WTC11 (cell line): Measurements from ENCODE around the gene ADAMTS2. TPM values are rescaled to one million over a fixed set of nuclear protein-coding genes. Genes with fewer than 3 reads are reported as not detected.

Source experiments
- ATAC-seq: fragments of 200-7000 bp; cut with Tn5 transposase; 2 replicates; pipeline ENCODE4 v1.10.0; 2021; ENCODE audit warnings: mild to moderate bottlenecking, moderate library complexity
- CTCF ChIA-PET: fragments of 300-600 bp; sonication (Branson Sonifier 250); formaldehyde crosslinking; loops from one replicate; lab custom pipeline; 2021; ENCODE audit warnings: antibody characterized with exemption; lab: Charles Lee
- POLR2A ChIA-PET: fragments of 350-600 bp; sonication (Branson Sonifier 250); formaldehyde crosslinking; loops from one replicate; lab custom pipeline; 2021; ENCODE audit warnings: antibody characterized with exemption; lab: Charles Lee
- DNase-seq: peaks from one replicate; pipeline ENCODE4 v3.0.0; 2021; ENCODE audit warnings: low spot score
- H3K27ac Mint-ChIP-seq: 2 replicates; pipeline ENCODE4 v1.8.0; 2021; ENCODE audit warnings: mixed read lengths
- H3K27me3 Mint-ChIP-seq: 2 replicates; pipeline ENCODE4 v1.8.0; 2021; ENCODE audit warnings: low read depth, mild to moderate bottlenecking, moderate library complexity, mixed read lengths
- H3K36me3 Mint-ChIP-seq: 2 replicates; pipeline ENCODE4 v1.8.0; 2021; ENCODE audit warnings: mixed read lengths
- H3K4me1 Mint-ChIP-seq: 2 replicates; pipeline ENCODE4 v1.8.0; 2022; ENCODE audit warnings: mixed read lengths
- H3K4me3 Mint-ChIP-seq: 2 replicates; pipeline ENCODE4 v1.8.0; 2021; ENCODE audit warnings: mild to moderate bottlenecking, moderate library complexity, mixed read lengths
- H3K9me3 Mint-ChIP-seq: 2 replicates; pipeline ENCODE4 v1.8.0; 2021; ENCODE audit warnings: mixed read lengths
- CBFB ChIP-seq: sonication (generic); formaldehyde crosslinking; IDR thresholded peaks from 2 replicates; pipeline ENCODE4 v1.8.1; 2022; ENCODE audit warnings: mild to moderate bottlenecking, low read depth, missing genetic modification reagents
- ESRRA ChIP-seq: sonication (generic); formaldehyde crosslinking; IDR thresholded peaks from 2 replicates; pipeline ENCODE4 v1.8.1; 2022; ENCODE audit warnings: mild to moderate bottlenecking, missing genetic modification reagents, borderline replicate concordance
- ETV6 ChIP-seq: sonication (generic); formaldehyde crosslinking; IDR thresholded peaks from 2 replicates; pipeline ENCODE4 v1.8.1; 2022; ENCODE audit warnings: mild to moderate bottlenecking, missing genetic modification reagents
- FOXK1 ChIP-seq: sonication (generic); formaldehyde crosslinking; IDR thresholded peaks from 2 replicates; pipeline ENCODE4 v1.8.0; 2022; ENCODE audit warnings: mild to moderate bottlenecking, moderate library complexity, missing genetic modification reagents
- FOXP1 ChIP-seq: sonication (generic); formaldehyde crosslinking; IDR thresholded peaks from 2 replicates; pipeline ENCODE4 v1.8.0; 2022; ENCODE audit warnings: missing genetic modification reagents, mild to moderate bottlenecking, moderate library complexity, borderline replicate concordance
- GABPB1 ChIP-seq: sonication (generic); formaldehyde crosslinking; IDR thresholded peaks from 2 replicates; pipeline ENCODE4 v1.8.1; 2023; ENCODE audit warnings: mild to moderate bottlenecking, missing genetic modification reagents
- GTF2I ChIP-seq: fragments of 250-450 bp; sonication (Bioruptor Pico); conservative IDR thresholded peaks from 2 replicates; pipeline ENCODE4 v1.4.0; 2021; ENCODE audit warnings: mild to moderate bottlenecking
- MYBL2 ChIP-seq: sonication (generic); formaldehyde crosslinking; IDR thresholded peaks from 2 replicates; pipeline ENCODE4 v1.8.1; 2023; ENCODE audit warnings: mild to moderate bottlenecking, moderate library complexity, missing genetic modification reagents
- NFYB ChIP-seq: sonication (generic); formaldehyde crosslinking; conservative IDR thresholded peaks from 2 replicates; pipeline ENCODE4 v1.8.0; 2022; ENCODE audit warnings: low read depth, missing genetic modification reagents
- SMAD3 ChIP-seq: sonication (generic); formaldehyde crosslinking; IDR thresholded peaks from 2 replicates; pipeline ENCODE4 v1.8.0; 2022; ENCODE audit warnings: missing genetic modification reagents, mild to moderate bottlenecking, borderline replicate concordance
- TCF7 ChIP-seq: sonication (generic); formaldehyde crosslinking; IDR thresholded peaks from 2 replicates; pipeline ENCODE4 v1.8.0; 2022; ENCODE audit warnings: mild to moderate bottlenecking, low read depth, missing genetic modification reagents, moderate library complexity
- ZNF317 ChIP-seq: sonication (generic); formaldehyde crosslinking; IDR thresholded peaks from 2 replicates; pipeline ENCODE4 v1.8.1; 2023; ENCODE audit warnings: low read depth, mild to moderate bottlenecking, moderate library complexity, missing genetic modification reagents, borderline replicate concordance
- ZNF396 ChIP-seq: fragments of 250-450 bp; sonication (Bioruptor Pico); IDR thresholded peaks from 2 replicates; pipeline ENCODE4 v1.8.0; 2021; ENCODE audit warnings: mild to moderate bottlenecking, moderate library complexity, borderline replicate concordance
- ZNF423 ChIP-seq: fragments of 250-450 bp; sonication (Bioruptor Pico); IDR thresholded peaks from 2 replicates; pipeline ENCODE4 v2.1.2; 2022; ENCODE audit warnings: mild to moderate bottlenecking, moderate library complexity
- total RNA-seq: library from RNA; stranded (reverse); gene quantifications from 3 replicates; pipeline ENCODE4 v1.2.3, GENCODE V29; 2021
- TF ChIP-seq, protein P1 (sequence below): sonication (generic); formaldehyde crosslinking; IDR thresholded peaks from 2 replicates; pipeline ENCODE4 v1.8.0; 2022; ENCODE audit warnings: mild to moderate bottlenecking, missing genetic modification reagents
- TF ChIP-seq, protein P2 (sequence below): sonication (generic); formaldehyde crosslinking; IDR thresholded peaks from 2 replicates; pipeline ENCODE4 v1.8.0; 2023; ENCODE audit warnings: missing genetic modification reagents
- TF ChIP-seq, protein P3 (sequence below): sonication (generic); formaldehyde crosslinking; IDR thresholded peaks from 2 replicates; pipeline ENCODE4 v1.8.1; 2023; ENCODE audit warnings: mild to moderate bottlenecking, missing genetic modification reagents, borderline replicate concordance
- TF ChIP-seq, protein P4 (sequence below): sonication (generic); formaldehyde crosslinking; IDR thresholded peaks from 2 replicates; pipeline ENCODE4 v1.8.0; 2022; ENCODE audit warnings: mild to moderate bottlenecking, missing genetic modification reagents
- TF ChIP-seq, protein P5 (sequence below): sonication (generic); formaldehyde crosslinking; IDR thresholded peaks from 2 replicates; pipeline ENCODE4 v1.8.1; 2022; ENCODE audit warnings: low read depth, missing genetic modification reagents, borderline replicate concordance
- TF ChIP-seq, protein P6 (sequence below): sonication (generic); formaldehyde crosslinking; IDR thresholded peaks from 2 replicates; pipeline ENCODE4 v1.8.1; 2022; ENCODE audit warnings: mild to moderate bottlenecking, moderate library complexity, missing genetic modification reagents
- TF ChIP-seq, protein P7 (sequence below): sonication (generic); formaldehyde crosslinking; conservative IDR thresholded peaks from 2 replicates; pipeline ENCODE4 v1.8.1; 2022; ENCODE audit warnings: mild to moderate bottlenecking, missing genetic modification reagents
- TF ChIP-seq, protein P8 (sequence below): fragments of 250-450 bp; sonication (Bioruptor Pico); IDR thresholded peaks from 2 replicates; pipeline ENCODE4 v1.9.0; 2021; ENCODE audit warnings: mild to moderate bottlenecking
- TF ChIP-seq, protein P9 (sequence below): sonication (generic); formaldehyde crosslinking; IDR thresholded peaks from 2 replicates; pipeline ENCODE4 v1.8.1; 2023; ENCODE audit warnings: mild to moderate bottlenecking, missing genetic modification reagents, moderate library complexity
- TF ChIP-seq, protein P10 (sequence below): fragments of 250-450 bp; sonication (Bioruptor Pico); IDR thresholded peaks from 2 replicates; pipeline ENCODE4 v1.9.0; 2021; ENCODE audit warnings: mild to moderate bottlenecking

ADAMTS2 gene
- total RNA-seq, 1 experiment from 2014 or later = 11.2 TPM

DNA sequence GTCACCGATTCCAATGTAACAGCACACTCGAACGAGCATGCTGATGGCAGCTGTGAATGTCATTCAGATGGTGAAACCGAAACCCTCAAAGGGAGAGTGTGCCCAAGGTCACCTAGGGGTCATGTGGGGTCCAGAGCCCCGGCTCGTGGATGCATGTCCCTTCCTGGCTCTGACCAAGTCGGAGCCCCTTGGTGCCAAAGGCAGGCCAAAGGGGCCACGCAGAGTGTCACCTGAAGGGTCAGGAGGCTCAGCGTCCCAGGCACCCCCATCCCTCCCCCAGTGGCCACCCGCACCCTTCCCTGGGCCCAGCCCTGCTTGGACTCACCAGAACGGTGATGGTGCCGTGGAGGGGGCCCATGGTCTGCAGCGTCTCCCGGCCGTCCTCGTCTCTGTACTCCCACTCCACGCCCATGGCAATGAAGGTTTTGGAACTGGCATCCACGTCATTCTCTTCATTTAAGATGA is 215.6 kb downstream of the ADAMTS2 start:
- ChIA-PET POLR2A (no interaction called here), CTCF (no interaction called here)

DNA sequence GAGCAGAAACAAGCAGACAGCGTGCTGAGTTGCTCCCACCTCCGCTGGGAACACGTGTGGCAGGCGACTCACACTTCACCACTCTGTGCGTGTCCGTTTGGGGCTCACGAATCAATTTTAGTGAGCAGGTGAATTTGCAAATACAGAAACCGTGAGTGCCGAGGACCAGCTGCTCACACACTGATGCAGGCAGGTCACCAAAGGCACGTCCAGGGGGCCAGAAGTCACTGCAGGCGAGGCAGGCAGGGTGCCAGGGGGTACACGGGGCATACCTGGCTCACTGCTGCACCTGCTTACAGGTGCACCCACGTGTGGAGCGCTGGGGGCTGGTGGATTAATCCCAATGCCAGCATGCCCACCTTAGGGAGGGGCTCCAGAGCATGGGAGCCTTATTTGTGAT is 216.3 kb downstream of the ADAMTS2 start:
- H3K4me3 Mint-ChIP-seq = no peak overlapping the region
- ATAC-seq = no peak
- TF ChIP-seq FOXK1 (no peak), SMAD3 (CRISPR knock-in tag) (no peak), ETV6 (CRISPR knock-in tag) (no peak), GTF2I (CRISPR knock-in tag) (no peak), ESRRA (CRISPR knock-in tag) (no peak), TCF7 (no peak), ZNF396 (CRISPR knock-in tag) (no peak), ZNF423 (CRISPR knock-in tag) (no peak), GABPB1 (no peak)
- TF ChIP-seq, protein P1, sequence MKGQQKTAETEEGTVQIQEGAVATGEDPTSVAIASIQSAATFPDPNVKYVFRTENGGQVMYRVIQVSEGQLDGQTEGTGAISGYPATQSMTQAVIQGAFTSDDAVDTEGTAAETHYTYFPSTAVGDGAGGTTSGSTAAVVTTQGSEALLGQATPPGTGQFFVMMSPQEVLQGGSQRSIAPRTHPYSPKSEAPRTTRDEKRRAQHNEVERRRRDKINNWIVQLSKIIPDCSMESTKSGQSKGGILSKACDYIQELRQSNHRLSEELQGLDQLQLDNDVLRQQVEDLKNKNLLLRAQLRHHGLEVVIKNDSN = no peak
- TF ChIP-seq, protein P2, sequence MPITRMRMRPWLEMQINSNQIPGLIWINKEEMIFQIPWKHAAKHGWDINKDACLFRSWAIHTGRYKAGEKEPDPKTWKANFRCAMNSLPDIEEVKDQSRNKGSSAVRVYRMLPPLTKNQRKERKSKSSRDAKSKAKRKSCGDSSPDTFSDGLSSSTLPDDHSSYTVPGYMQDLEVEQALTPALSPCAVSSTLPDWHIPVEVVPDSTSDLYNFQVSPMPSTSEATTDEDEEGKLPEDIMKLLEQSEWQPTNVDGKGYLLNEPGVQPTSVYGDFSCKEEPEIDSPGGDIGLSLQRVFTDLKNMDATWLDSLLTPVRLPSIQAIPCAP (CRISPR knock-in tag) = no peak
- TF ChIP-seq, protein P3, sequence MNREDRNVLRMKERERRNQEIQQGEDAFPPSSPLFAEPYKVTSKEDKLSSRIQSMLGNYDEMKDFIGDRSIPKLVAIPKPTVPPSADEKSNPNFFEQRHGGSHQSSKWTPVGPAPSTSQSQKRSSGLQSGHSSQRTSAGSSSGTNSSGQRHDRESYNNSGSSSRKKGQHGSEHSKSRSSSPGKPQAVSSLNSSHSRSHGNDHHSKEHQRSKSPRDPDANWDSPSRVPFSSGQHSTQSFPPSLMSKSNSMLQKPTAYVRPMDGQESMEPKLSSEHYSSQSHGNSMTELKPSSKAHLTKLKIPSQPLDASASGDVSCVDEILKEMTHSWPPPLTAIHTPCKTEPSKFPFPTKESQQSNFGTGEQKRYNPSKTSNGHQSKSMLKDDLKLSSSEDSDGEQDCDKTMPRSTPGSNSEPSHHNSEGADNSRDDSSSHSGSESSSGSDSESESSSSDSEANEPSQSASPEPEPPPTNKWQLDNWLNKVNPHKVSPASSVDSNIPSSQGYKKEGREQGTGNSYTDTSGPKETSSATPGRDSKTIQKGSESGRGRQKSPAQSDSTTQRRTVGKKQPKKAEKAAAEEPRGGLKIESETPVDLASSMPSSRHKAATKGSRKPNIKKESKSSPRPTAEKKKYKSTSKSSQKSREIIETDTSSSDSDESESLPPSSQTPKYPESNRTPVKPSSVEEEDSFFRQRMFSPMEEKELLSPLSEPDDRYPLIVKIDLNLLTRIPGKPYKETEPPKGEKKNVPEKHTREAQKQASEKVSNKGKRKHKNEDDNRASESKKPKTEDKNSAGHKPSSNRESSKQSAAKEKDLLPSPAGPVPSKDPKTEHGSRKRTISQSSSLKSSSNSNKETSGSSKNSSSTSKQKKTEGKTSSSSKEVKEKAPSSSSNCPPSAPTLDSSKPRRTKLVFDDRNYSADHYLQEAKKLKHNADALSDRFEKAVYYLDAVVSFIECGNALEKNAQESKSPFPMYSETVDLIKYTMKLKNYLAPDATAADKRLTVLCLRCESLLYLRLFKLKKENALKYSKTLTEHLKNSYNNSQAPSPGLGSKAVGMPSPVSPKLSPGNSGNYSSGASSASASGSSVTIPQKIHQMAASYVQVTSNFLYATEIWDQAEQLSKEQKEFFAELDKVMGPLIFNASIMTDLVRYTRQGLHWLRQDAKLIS (CRISPR knock-in tag) = no peak

More for the DNA sequence above, 215.6 kb downstream of the ADAMTS2 start:
- no peak for DNase-seq
- Mint-ChIP-seq H3K4me3 (no peak overlapping the region), H3K9me3 (peaks cover 4% of the 10 kb centered on the region; the same call in 1 of the 2 replicates), H3K27me3 (no peaks in the 10 kb centered on the region), H3K27ac (no peak overlapping the region), H3K36me3 (no peaks in the 10 kb centered on the region), H3K4me1 (no peaks in the 10 kb centered on the region)
- TF ChIP-seq CBFB (CRISPR knock-in tag) (no peak), FOXP1 (CRISPR knock-in tag) (no peak), NFYB (no peak), ESRRA (CRISPR knock-in tag) (no peak), ZNF317 (no peak), MYBL2 (CRISPR knock-in tag) (no peak)
- TF ChIP-seq, protein P4, sequence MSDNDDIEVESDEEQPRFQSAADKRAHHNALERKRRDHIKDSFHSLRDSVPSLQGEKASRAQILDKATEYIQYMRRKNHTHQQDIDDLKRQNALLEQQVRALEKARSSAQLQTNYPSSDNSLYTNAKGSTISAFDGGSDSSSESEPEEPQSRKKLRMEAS (CRISPR knock-in tag) = no peak
- TF ChIP-seq, protein P5, sequence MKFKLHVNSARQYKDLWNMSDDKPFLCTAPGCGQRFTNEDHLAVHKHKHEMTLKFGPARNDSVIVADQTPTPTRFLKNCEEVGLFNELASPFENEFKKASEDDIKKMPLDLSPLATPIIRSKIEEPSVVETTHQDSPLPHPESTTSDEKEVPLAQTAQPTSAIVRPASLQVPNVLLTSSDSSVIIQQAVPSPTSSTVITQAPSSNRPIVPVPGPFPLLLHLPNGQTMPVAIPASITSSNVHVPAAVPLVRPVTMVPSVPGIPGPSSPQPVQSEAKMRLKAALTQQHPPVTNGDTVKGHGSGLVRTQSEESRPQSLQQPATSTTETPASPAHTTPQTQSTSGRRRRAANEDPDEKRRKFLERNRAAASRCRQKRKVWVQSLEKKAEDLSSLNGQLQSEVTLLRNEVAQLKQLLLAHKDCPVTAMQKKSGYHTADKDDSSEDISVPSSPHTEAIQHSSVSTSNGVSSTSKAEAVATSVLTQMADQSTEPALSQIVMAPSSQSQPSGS (CRISPR knock-in tag) = no peak
- TF ChIP-seq, protein P6, sequence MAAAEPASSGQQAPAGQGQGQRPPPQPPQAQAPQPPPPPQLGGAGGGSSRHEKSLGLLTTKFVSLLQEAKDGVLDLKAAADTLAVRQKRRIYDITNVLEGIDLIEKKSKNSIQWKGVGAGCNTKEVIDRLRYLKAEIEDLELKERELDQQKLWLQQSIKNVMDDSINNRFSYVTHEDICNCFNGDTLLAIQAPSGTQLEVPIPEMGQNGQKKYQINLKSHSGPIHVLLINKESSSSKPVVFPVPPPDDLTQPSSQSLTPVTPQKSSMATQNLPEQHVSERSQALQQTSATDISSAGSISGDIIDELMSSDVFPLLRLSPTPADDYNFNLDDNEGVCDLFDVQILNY = no peak
- TF ChIP-seq, protein P7, sequence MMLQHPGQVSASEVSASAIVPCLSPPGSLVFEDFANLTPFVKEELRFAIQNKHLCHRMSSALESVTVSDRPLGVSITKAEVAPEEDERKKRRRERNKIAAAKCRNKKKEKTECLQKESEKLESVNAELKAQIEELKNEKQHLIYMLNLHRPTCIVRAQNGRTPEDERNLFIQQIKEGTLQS (CRISPR knock-in tag) = no peak
- TF ChIP-seq, protein P8, sequence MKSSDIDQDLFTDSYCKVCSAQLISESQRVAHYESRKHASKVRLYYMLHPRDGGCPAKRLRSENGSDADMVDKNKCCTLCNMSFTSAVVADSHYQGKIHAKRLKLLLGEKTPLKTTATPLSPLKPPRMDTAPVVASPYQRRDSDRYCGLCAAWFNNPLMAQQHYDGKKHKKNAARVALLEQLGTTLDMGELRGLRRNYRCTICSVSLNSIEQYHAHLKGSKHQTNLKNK (CRISPR knock-in tag) = no peak
- TF ChIP-seq, protein P9, sequence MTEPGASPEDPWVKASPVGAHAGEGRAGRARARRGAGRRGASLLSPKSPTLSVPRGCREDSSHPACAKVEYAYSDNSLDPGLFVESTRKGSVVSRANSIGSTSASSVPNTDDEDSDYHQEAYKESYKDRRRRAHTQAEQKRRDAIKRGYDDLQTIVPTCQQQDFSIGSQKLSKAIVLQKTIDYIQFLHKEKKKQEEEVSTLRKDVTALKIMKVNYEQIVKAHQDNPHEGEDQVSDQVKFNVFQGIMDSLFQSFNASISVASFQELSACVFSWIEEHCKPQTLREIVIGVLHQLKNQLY (CRISPR knock-in tag) = no peak
- TF ChIP-seq, protein P10, sequence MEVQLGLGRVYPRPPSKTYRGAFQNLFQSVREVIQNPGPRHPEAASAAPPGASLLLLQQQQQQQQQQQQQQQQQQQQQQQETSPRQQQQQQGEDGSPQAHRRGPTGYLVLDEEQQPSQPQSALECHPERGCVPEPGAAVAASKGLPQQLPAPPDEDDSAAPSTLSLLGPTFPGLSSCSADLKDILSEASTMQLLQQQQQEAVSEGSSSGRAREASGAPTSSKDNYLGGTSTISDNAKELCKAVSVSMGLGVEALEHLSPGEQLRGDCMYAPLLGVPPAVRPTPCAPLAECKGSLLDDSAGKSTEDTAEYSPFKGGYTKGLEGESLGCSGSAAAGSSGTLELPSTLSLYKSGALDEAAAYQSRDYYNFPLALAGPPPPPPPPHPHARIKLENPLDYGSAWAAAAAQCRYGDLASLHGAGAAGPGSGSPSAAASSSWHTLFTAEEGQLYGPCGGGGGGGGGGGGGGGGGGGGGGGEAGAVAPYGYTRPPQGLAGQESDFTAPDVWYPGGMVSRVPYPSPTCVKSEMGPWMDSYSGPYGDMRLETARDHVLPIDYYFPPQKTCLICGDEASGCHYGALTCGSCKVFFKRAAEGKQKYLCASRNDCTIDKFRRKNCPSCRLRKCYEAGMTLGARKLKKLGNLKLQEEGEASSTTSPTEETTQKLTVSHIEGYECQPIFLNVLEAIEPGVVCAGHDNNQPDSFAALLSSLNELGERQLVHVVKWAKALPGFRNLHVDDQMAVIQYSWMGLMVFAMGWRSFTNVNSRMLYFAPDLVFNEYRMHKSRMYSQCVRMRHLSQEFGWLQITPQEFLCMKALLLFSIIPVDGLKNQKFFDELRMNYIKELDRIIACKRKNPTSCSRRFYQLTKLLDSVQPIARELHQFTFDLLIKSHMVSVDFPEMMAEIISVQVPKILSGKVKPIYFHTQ (CRISPR knock-in tag) = no peak
- ATAC-seq = no peak

More for the DNA sequence above, 216.3 kb downstream of the ADAMTS2 start:
- POLR2A ChIA-PET = no interaction called here
- no peaks in the 10 kb centered on the region for H3K4me1 Mint-ChIP-seq
- H3K27me3 Mint-ChIP-seq = no peaks in the 10 kb centered on the region
- CTCF ChIA-PET = no interaction called here
- DNase-seq = no peak
- H3K36me3 Mint-ChIP-seq = no peaks in the 10 kb centered on the region
- peaks cover 1% of the 10 kb centered on the region; the same call in 1 of the 2 replicates for H3K9me3 Mint-ChIP-seq
- no peak overlapping the region for H3K27ac Mint-ChIP-seq
